ELR (cell line): ENCODE data around the gene AP1G1.
A peak's percentile ranks its signal among the peaks of the same experiment; 100 is the strongest.

Experiments
- DNase-seq: peaks from one replicate; pipeline ENCODE4 v3.0.0-alpha.2; 2015; ENCODE audit warnings: low read depth

Gene AP1G1

GRCh38 chr16:71754108-71754507 is 54.5 kb downstream of the AP1G1 start:
- DNase-seq, result no peak

DNA sequence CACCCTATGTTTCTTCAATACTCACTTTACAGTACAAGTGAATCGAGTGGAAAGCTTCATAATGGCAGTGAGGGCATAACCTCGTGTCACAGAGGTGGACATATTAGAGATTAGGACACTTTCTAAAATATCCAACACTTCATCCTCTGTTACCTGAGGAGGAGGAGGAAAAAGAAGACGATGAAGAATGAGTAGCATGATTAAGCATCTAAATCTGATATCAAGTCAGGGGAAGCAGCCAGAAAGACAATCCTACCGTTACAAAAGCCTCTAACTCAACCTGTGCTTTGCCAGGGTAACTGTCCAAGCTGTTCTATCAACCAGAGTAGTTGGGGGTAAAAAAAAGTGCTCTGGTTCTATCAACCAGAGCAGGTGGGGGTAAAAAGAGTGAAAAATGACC is 60.4 kb downstream of the AP1G1 start:
- DNase-seq, result no peak

- peak; percentile 64 for DNase-seq
Measured at GRCh38 chr16:71746442-71747046, 62.1 kb downstream of the AP1G1 start.

GRCh38 chr16:71738855-71739254 is 69.8 kb downstream of the AP1G1 start:
- no peak for DNase-seq

DNA sequence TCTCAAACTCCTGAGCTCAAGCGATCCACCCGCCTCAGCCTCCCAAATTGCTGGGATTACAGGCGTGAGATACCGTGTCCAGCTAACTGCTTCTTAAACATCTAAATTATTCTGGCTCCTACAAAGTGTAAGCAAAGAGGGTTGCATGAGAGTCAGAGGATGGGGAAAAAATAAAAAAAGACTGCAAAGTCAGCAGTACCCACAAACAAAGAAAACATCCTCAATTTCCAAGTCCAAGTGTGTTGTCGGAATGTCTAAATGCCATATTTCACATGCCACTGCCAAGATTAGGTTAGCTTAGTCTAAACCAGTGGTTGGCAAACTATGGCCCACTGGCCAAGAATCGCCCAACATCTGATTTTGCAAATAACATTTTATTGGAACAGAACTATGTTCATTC is 71.1 kb downstream of the AP1G1 start:
- DNase-seq, result no peak

DNA sequence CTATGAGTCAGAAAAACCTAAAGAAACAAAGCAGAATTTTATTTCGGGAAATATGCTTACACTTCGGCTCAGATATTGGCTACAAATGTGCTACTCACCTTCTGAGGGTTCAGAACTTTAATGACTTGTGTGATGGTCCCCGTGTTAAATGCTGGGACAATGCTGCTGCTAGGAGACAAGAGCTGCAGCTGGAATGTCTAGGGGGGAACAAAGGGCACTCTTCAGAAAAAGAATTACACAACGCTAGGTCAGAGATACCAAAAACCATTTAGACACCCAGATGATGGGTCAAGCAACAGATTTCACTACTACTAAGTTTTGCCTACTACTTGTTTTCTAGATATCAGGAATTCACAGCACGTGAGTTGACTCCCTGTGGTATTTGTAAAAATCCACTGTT is 74.1 kb downstream of the AP1G1 start:
- DNase-seq, result no peak

GRCh38 chr16:71732587-71732986 is 76.0 kb downstream of the AP1G1 start:
- DNase-seq, result no peak

DNA sequence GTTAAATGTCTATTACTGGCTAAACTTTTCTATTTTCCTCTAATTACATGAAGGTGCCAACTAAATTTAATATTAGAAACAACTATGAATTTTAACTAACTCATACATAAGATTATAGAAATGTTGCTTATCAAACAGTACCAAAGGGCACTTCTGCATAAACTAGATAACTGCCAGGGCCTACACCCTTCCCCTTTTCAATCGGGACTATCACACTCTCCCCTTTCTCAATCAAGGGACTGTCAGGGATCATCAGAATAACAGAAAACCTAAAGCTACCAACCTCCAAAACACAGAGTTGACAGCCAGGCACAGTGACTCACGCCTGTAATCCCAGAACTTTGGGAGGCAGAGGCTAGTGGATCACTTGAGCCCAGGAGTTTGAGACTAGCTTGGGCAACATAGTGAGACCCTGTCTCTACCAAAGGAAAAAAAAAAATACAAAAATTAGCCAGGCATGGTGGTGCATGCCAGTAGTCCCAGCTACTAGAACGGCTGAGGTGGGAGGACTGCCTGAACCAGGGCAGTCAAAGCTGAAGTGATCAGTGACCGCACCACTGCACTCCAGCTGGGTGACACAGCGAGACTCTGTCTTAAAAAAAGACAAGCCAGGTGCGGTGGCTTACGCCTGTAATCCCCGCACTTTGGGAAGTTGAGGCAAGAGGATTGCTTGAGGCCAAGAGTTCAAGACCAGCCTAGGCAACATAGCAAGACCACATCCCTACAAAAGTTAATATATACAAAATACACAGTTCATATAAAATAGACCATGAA is 80.9 kb downstream of the AP1G1 start:
- no peak for DNase-seq

- no peak for DNase-seq
Measured at GRCh38 chr16:71726476-71727315, 81.9 kb downstream of the AP1G1 start.

DNA sequence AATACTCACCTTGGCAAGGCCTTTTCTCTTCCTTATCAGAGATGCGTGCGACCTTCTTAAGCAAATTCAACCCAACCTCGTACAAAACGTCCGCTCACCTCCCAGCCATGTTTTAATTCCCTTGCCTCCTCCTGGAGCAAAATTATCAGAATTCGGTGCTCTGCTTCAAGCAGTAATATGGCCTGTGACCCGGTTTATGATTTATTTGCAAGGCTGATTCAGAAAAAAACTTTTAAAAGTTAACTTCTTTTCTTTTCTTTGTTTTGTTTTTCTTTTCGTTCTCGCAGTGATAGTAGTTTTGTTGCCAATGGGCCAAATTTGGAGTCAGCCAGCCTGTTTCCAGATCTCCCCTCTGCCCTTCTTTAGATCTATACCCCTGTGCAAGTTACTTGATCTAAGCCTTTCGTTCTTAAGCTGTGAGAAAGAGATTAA is 84.3 kb downstream of the AP1G1 start, which contains the start of gene PHLPP2:
Gene PHLPP2, minus strand, starts transcription at position 382 of the 432 bp plus-strand sequence. CDS start 9,906 bp downstream, outside the sequence.
- no peak for DNase-seq

DNA sequence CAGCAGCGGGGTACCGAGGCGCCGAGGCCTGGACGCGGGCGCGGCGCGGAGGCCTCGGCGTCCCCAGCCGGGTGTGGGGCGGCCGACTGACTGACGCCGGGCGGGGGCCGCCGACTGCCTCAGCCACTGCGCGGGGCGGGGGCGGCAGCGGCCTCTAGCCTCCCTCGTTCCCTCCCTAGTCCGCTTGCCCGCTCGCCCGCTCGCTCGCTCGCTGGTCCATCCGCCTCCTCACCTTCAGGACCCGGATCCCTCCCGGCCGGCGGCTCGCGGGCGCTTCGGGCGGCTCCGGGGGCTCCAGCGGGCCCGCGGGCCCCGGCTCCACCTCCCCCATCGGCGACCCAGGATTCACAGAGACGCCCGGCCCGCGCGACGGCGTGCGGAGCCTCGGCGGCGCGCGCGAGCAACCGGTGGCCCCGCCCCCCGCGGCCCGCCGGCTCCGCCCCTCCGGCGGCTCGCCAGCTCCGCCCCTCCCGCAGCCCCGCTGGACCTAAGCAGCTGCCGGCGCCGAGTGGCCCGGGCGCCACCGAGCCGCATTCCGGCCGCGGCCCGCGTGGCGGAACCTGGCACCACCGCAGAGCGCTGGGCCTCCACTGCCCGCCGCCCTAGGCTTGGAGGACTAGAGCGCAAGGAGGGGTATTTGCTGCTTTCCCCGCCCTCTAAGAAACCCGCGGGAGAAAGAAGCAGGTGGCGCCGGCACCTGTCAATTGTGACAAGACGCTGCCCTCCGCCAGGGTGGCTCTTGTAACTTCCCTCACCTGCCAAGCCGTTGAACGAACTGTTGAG is 84.9 kb downstream of the AP1G1 start:
- DNase-seq, result peak; percentile 77

DNA sequence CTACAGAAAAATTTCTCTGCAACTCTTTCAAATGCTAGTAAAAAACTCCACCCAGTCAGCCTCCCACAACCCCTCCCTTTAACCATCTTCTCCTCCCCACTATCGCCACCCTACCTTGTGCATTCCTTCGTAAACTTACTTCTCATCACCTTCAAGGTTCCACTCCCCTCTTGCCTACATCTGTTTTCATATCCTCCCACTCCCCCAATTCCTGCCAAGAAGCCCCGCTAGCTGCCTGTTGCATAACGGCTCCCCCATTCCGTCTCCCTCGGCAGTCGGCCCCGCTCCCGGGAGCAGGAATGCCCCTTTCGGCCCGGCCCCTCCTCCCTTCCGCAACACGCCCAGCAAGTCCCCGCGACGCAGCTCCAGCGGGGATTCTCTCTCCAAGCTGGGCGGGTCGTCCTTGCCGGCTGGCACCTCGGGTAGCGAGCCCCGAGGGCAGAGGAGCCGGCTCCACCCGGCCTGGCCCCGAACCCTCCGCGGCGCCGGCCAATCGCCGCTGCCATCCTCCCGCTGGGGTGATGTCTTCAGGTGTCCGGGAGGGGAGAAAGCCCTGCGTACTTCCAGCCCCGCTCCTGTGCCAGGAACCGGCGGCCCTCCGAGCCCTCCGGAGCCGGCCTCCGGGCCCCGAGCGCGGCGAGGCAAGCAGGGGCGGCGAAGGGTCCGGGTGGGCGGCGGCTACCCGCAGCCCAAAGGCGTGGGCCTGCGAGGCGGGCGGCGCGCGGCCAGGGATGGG is 85.7 kb downstream of the AP1G1 start:
- peak; percentile 88 for DNase-seq

DNA sequence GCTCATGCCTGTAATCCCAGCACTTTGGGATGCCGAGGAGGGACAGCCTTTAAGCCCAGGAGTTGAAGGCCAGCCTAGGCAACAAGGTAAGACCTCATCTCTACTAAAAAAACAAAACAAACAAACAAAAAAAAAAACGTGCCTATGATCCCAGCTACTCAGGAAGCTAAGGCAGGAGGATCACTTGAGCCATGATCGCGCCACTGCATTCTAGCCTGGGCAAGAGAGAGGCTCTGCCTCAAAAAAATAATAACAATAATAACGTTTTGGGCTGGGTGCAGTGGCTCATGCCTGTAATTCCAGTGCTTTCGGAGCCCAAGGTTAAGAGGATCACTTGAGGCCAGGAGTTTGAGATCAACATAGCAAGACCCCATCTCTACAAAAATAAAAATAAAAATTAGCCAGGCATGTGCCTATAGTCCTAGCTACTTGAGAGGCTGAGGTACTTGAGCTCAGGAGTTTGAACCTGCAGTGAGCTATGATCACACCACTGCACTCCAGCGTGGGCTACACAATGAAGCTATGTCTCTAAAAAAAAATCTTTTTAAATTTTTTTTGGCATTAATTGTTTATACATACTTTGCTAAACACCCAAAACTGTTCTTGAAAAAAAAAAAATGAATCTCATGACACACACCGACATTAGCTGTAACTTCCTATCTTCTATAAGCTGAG is 87.4 kb downstream of the AP1G1 start:
- no peak for DNase-seq

DNA sequence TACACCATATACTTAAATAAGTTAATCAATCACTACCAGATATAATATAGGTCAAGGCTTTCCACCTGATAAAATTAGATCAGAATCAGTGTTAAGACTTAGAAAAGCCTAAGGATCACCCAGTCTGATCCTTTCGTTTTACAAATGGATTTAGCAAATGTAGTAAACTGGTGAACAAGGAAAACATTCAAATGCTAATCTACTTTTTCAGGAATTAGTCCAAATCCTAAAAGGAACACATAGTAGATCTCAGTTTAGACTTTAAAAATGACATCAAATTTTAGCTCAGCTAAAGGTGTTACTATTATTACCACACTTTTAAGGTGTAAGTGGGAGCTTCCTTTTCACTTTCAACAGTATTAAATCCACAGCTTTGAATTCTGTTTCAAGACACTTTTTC is 96.1 kb downstream of the AP1G1 start:
- no peak for DNase-seq

DNA sequence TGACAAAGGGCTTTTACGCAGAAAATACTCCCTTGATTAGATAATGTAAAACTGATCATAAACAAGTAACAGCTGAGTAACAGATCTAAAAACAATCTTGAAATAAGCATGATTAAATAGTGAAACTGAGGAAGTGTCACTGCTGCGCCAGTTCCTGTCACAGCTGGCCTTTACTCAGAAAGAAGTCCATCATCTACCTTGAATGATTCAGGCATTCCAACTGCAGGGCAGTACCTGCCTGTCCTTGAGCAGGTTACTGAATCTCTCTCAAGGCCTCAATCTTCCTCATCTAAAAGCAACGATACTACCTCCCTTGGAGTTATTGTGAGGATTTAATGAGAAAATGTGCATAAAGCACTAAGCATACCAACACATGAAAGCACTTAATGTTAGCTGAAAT is 96.8 kb downstream of the AP1G1 start:
- DNase-seq, result no peak

DNA sequence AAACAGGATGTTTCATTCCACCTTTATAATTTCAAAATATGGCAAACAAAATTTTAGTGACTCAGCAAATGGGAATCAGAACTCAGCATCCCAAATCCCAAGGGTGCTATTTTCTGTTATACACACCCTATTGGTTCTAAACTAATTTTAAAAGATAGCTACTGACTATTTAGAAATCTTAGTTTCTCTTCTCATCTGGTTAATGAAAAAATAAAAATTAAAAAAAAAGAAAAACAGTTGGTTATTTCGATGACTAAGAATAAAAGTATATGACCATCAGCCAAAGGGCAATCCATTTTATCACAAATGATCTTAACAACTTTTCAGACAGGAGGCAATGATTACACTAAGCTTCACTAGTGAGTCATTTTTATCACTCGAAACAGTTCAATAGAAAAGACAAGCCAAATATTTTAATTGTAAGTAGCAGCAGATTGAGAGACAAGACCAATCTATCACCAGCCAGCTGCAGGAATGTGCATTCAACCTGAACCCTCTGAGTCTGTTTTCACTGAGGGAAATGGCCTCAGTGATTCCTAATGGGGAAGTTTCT is 99.3 kb downstream of the AP1G1 start:
- peak; percentile 56 for DNase-seq

GRCh38 chr16:71708696-71709095 is 99.9 kb downstream of the AP1G1 start:
- no peak for DNase-seq

- DNase-seq, result no peak
Measured at GRCh38 chr16:71707199-71707598, 101.4 kb downstream of the AP1G1 start.

DNA sequence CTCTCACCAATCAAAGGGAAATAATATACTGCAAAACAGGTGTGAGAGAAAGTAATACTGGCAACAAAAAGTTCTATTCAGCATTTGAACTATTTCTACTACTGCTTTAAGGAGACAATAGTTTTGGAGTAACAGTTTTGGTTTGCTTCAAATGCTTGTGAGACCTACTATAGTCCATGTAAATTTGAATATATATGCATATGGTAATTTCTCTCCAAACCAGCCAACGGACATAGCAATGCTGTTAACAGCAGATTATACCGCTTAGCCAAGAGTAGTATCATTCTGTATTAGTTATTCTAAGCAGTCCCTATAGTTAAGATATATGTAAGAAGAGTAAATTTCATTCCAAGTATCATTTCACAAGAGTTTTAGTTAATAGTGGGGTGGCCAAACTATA is 102.6 kb downstream of the AP1G1 start:
- DNase-seq, result no peak

DNA sequence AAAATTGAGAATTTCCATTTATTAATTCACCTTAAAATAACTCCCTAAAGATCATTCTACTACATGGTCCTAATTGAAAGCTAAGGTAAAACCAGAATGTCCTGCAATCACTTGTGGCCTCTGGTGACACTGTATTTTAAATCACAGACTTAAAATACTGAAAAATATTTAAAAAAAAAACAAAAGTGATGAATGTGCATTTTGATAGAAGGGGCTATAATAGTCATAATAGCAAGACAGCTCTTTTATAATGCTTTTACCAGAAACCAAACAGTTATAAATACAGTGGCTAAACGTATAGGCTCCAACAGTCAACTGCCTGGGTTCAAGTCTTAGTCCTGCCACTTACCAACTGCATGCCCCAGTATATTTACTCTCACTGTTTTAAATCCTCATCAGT is 105.3 kb downstream of the AP1G1 start:
- DNase-seq, result no peak
